HG02763 (cell line): ENCODE measurements around the gene CYS1.
A peak's percentile ranks its signal among the peaks of the same experiment; 100 is the strongest.

Source experiments
- ATAC-seq: cut with Tn5 transposase; IDR thresholded peaks from one replicate; pipeline ENCODE4 v1.9.1; 2021; ENCODE audit warnings: mild to moderate bottlenecking, moderate library complexity; ENCODE audit not compliant: unreplicated experiment

Gene CYS1

GRCh38 chr2:10052216-10052615 lies 28.0 kb downstream of the CYS1 start:
- no peak for ATAC-seq

GRCh38 chr2:10048501-10049171 lies 31.6 kb downstream of the CYS1 start:
- ATAC-seq: no peak

GRCh38 chr2:10047616-10048500 lies 32.4 kb downstream of the CYS1 start:
- no peak for ATAC-seq

- ATAC-seq: no peak
These were observed 33.3 kb downstream of the CYS1 start for GRCh38 chr2:10046931-10047330.

GRCh38 chr2:10045561-10046355 lies 34.5 kb downstream of the CYS1 start:
- ATAC-seq: no peak

GRCh38 chr2:10043906-10044601 lies 36.2 kb downstream of the CYS1 start:
- peak; percentile 51 for ATAC-seq

GRCh38 chr2:10043256-10043905 lies 36.8 kb downstream of the CYS1 start, which contains the start of gene KLF11:
Gene KLF11, plus strand, starts transcription at chr2:10043550. Its CDS starts 167 bp downstream, at chr2:10043717.
- peak; percentile 74 for ATAC-seq

GRCh38 chr2:10042301-10043161 lies 37.7 kb downstream of the CYS1 start:
- ATAC-seq: no peak

GRCh38 chr2:10041711-10042110 lies 38.5 kb downstream of the CYS1 start:
- ATAC-seq: no peak

- no peak for ATAC-seq
These were observed 40.4 kb downstream of the CYS1 start for GRCh38 chr2:10039658-10040410.

- no peak for ATAC-seq
These were observed 41.5 kb downstream of the CYS1 start for GRCh38 chr2:10038716-10039115.

- no peak for ATAC-seq
These were observed 42.1 kb downstream of the CYS1 start for GRCh38 chr2:10038123-10038522.

GRCh38 chr2:10036095-10036884 lies 43.9 kb downstream of the CYS1 start:
- ATAC-seq: no peak

GRCh38 chr2:10035633-10036032 lies 44.6 kb downstream of the CYS1 start:
- ATAC-seq: no peak

- no peak for ATAC-seq
These were observed 45.2 kb downstream of the CYS1 start for GRCh38 chr2:10035053-10035422.

- no peak for ATAC-seq
These were observed 45.7 kb downstream of the CYS1 start for GRCh38 chr2:10034333-10035052.
